GM19324 (cell line): ENCODE results near the gene DNMT3A.

Experiments
- ATAC-seq: cut with Tn5 transposase; IDR thresholded peaks from one replicate; pipeline ENCODE4 v1.9.1; 2021; ENCODE audit warnings: mild to moderate bottlenecking, moderate library complexity; ENCODE audit not compliant: unreplicated experiment, low FRiP score

DNMT3A gene

DNA sequence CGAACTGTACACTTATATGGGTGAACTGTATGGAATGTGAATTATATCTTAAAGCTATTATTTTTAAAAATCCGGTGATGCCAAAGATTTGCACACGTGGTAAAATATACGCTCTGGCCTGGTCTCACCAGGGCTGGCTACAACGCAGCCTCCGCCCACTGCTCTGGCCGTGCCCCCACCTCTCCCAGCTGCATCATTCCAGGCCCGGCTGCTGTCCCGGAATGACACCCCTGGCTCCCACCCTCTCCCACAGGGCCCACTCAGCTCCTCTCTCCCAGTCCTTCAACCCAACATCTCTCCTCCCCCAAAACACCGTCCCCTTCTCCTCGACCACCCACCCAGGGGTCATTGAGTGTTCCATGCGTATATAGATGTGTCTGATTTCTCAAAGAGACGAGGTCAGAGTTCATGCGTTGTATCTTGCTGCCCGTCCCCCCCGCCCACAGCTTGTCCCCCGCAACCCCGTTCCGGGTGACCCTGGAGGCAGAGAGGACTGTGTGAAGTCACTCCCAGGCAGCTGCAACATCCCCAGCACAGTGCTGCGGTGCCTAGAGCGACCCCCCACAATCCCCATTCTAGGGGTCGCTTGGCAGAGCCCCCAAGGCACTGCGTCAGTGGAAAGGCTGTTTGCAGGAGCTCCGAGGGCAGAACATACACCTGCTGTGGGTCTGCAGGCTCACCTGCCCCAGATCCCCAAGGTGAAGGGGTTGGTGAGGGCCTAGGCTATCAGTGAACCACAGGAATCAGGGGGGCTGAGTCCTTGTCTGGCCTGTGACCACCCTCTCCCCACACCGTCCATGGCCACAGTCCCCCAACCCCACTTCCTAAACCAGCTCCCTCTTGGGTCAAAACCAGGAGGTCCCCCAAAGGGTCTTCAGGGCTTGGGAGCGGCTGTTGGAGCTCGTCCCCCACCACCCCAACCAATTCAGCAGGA, 13.3 kb downstream of the DNMT3A start:
- no peak for ATAC-seq

DNA sequence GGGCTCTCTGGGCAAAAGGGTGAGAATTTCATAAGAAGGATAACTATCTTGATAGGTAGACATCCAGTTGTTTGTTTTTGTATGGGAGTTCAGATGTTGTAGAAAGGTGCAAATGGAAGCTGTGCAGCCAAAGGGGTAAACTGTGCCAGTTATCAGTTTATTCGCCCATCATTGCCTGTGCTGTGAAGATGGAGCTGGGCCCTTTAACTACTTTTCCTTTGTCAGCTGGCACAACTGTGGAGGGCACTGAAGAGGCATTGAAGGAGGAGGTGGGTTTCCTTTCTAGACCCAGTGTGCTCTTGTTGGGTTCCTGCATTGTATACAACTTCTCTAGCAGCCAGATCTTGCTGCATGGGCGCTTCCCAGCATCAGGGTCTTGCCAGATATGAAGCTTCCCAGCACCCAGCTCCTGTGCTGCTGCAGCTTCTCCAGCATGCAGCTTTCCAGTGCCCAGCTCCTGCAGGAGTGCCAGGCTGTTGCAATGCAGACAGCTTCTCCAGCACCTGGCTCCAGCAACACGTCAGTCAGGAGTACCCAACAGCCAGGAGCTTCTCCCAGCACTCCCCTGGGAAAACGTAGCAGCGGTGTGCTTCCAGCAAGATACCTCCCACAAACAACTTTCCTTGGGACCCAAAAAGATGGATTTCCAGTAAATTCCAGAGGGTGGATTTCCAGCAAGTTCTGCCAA, 15.3 kb downstream of the DNMT3A start:
- ATAC-seq = no peak

- no peak for ATAC-seq
These were observed 16.7 kb downstream of the DNMT3A start for GRCh38 chr2:25324905-25325592.

DNA sequence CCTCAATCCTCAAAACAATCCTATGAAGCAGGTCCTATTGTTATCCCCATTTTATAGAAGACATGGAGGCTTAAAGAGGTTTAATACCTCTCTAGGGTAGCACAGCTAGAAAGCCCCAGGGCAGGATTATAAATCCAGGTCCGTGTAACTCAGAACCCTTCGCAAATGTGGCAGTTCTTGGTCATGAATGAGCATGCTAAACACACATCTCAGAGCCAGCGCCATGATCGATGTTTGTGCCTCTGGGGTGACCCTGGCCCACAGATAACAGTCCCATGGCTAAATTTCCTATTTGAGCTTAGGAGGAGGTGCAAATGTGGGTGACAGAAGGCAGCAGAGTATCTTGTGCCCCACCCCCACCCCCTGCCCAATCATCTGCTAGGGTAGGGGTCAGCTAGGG, 17.5 kb downstream of the DNMT3A start:
- ATAC-seq = no peak

- no peak for ATAC-seq
These were observed 18.0 kb downstream of the DNMT3A start for GRCh38 chr2:25323610-25324189.

DNA sequence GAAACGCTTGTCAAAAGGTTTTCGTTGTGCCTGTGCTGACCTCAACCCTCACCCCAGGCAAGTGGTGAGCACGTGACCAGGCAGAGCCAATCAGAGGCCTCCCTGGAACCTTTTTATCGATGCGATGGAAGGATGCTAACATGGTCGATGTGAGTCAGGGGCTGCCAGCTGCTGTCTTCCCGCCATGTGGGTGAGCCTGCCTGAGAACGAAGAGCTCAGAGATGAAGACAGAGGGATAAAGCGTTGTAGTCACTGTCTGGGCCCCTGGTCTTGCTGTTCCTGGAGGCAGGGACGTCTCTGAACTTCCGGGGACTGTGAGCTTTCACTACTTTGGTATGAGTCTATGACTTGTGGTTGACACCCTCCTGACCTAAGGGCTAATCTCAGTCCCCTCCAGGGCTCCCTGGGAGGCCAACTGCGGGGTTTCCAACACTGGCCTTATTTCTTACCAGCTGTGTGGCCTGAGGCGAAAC, 18.6 kb downstream of the DNMT3A start:
- no peak for ATAC-seq

- no peak for ATAC-seq
These were observed 19.4 kb downstream of the DNMT3A start for GRCh38 chr2:25322312-25322711.

- no peak for ATAC-seq
These were observed 21.6 kb downstream of the DNMT3A start for GRCh38 chr2:25320077-25320476.

DNA sequence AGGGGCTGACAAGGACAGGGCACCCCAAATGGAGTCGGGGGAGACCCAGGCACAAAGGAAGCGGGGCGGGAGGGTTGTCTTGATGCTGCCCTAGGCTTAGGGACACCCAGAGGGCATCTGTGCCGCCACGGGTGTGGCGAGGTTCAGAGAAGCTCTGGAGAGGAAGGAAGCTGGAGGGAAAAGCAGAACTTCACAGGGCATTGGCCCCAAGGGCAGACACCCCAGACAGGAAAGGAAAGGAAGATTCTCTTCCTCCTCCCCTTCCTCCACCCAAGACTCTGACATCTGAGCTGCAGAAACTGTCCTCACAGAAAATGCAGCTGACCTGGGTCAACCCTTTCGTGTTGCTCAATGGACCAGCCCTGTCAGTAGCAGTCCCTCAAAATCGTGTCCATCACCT, 25.6 kb downstream of the DNMT3A start:
- ATAC-seq = no peak

- ATAC-seq = no peak
These were observed 26.4 kb downstream of the DNMT3A start for GRCh38 chr2:25315316-25315680.

GRCh38 chr2:25314514-25315315, 27.0 kb downstream of the DNMT3A start:
- no peak for ATAC-seq

GRCh38 chr2:25313711-25314513, 27.8 kb downstream of the DNMT3A start:
- no peak for ATAC-seq

GRCh38 chr2:25312958-25313710, 28.6 kb downstream of the DNMT3A start:
- no peak for ATAC-seq

GRCh38 chr2:25311865-25312575, 29.7 kb downstream of the DNMT3A start:
- ATAC-seq = no peak

DNA sequence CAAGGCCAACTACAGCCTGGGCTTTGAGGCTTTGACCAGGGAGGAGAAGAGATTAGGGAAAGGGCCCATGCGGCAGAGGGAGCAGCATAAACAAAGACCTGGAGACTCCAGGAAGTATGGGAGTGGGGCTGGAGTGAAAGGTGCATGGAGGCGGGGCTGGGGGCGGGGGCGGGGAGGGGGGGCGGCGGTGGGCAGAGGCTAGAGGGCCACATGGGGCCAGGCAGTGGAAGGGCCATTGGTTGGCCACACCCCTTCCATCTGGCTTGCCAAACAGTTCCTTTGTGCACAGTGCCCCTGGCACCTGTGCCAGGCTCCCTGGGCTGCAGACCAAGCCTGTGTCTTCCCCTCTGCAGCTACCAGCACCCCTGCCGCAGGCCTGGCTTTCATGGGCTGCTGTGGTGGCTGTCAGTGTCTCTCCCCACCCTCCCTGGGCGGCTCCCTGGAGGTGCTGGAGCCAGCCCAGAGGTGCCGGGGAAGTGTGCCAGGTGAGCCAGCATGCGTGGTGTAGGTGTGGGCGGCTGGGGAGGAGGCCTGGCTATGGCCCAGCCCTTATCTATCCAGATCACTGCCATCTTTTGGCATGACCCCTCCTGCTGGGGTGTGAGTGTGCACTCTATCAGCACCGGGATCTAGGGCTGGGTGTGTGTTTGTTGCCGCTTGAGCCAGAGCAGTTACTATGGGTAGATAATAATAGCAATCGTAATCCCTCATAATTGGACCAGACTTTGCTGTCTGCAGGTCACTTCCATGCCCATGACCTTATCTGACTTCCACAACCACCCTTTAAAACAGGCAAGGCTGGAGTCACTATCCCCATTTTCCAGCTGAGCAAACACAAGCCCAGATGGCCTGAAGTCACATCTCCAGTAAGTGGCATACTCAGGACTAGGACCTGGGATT, 30.5 kb downstream of the DNMT3A start:
- ATAC-seq = no peak

GRCh38 chr2:25310709-25310964, 31.1 kb downstream of the DNMT3A start:
- ATAC-seq = no peak

- ATAC-seq = no peak
These were observed 32.3 kb downstream of the DNMT3A start for GRCh38 chr2:25309402-25309801.
